Left renal cortex interstitium (tissue), 4 donors: ENCODE measurements around the gene RAD9B. TPM values are rescaled to one million over a fixed set of nuclear protein-coding genes. Genes with fewer than 3 reads are reported as not detected.

Experiments used
- DNase-seq, 4 donors: peaks; one replicate each; pipeline ENCODE4 v3.0.0-alpha.2; 2013; ENCODE audit warnings: low read depth in 4 of 4, low spot score in 2 of 4, missing footprints in 1 of 4
- polyA plus RNA-seq, 4 donors: library from polyadenylated mRNA; unstranded; fragments of 120-200 nt; gene quantifications; one replicate each; pipeline ENCODE4 v1.2.1, GENCODE V29; 2013; ENCODE audit not compliant: insufficient read length in 4 of 4

The RAD9B gene
- polyA plus RNA-seq, 4 donors, result 1.1 to 1.6 (median 1.2) TPM

DNA sequence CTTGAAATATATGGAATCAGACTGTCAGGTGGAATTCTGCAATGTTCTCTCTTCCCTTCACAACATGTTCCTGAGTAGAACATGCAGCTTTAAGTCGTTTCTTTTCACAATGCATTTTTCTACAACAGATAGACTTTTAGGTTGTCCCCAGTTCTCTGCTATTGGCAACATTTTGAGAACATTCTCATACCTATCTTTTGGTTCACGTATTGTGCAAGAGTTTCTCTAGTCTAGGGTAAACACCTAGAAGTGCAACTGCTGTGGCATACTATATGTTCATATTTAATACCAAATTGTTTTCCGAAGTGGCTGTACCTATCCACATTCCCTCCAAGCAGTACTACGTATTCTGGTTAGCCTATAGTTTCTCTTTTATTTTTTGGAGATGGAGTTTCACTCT, 48.9 kb downstream of the RAD9B start:
- no peak for DNase-seq

Other genes with a start within 250 kb of the RAD9B start
- gene ATP2A2, start 221.1 kb upstream of the RAD9B start, polyA plus RNA-seq, result 100 to 1,000 TPM; 133 to 166 (median 156) TPM
- gene ANAPC7, start 98.6 kb upstream of the RAD9B start, polyA plus RNA-seq, result 100 to 1,000 TPM in 1 of 4 donors, 10 to 100 TPM in 3; 61.4 to 106 (median 70.6) TPM
- 100 to 1,000 TPM; 225 to 280 (median 252) TPM for gene ARPC3, start 52.0 kb upstream of the RAD9B start, polyA plus RNA-seq
- gene GPN3, start 34.1 kb upstream of the RAD9B start, polyA plus RNA-seq, result 10 to 100 TPM; 26.6 to 38.5 (median 31.9) TPM
- gene FAM216A, start 33.5 kb upstream of the RAD9B start, polyA plus RNA-seq, result 10 to 100 TPM; 14.8 to 21.5 (median 18.3) TPM
- gene VPS29, start 220 bp upstream of the RAD9B start, polyA plus RNA-seq, result 100 to 1,000 TPM; 130 to 164 (median 138) TPM
- 10 to 100 TPM; 19.1 to 22.1 (median 20.8) TPM for gene PPTC7, start 81.0 kb downstream of the RAD9B start, polyA plus RNA-seq
- 100 to 1,000 TPM in 2 of 4 donors, 10 to 100 TPM in 2; 69.8 to 112 (median 94.2) TPM for gene TCTN1, start 111.8 kb downstream of the RAD9B start, polyA plus RNA-seq
- 10 to 100 TPM in 3 of 4 donors, 1 to 10 TPM in 1; 9.9 to 11.3 (median 10.8) TPM for gene HVCN1, start 186.8 kb downstream of the RAD9B start, polyA plus RNA-seq
- 100 to 1,000 TPM; 169 to 197 (median 175) TPM for gene PPP1CC, start 240.6 kb downstream of the RAD9B start, polyA plus RNA-seq